SK-N-SH (cell line): ENCODE results near the gene SLC41A2. TPM values are rescaled to one million over a fixed set of nuclear protein-coding genes. Genes with fewer than 3 reads are reported as not detected.
"Not testable (repeated sequence)": the region's sequence is repeated elsewhere in the genome, so short reads cannot be mapped to it uniquely, and the experiment has no call there.

Experiments
- CTCF ChIA-PET: fragments of 300-600, 350-600 bp; formaldehyde crosslinking; extraction: SDS; loops from one replicate; lab custom pipeline; 2021; lab: Yijun Ruan, JAX
- POLR2A ChIA-PET: fragments of 350-600 bp; sonication (Branson Sonifier 250); formaldehyde crosslinking; extraction: SDS; loops from one replicate; lab custom pipeline; 2020; ENCODE audit warnings: antibody characterized with exemption, inconsistent platforms; lab: Yijun Ruan, JAX
- DNase-seq: peaks from one replicate; pipeline ENCODE4 v3.0.0; 2012
- H2AFZ ChIP-seq: fragments of 200-600 bp; sonication (generic); 2 replicates; pipeline ENCODE4 v1.8.1; 2016; ENCODE audit warnings: antibody characterized with exemption, mild to moderate bottlenecking, low read depth
- H3F3A ChIP-seq: fragments of 200-600 bp; sonication (generic); replicated peaks from 2 replicates; pipeline ENCODE3; 2016; ENCODE audit warnings: antibody characterized with exemption, mild to moderate bottlenecking; ENCODE audit not compliant: insufficient read depth
- H3K27ac ChIP-seq, 2 experiments: fragments of 200-500 bp in 1 of 2; fragments of 200-600 bp in 1 of 2; sonication (Bioruptor generic) in 1 of 2; sonication (generic), shearing (Covaris generic) in 1 of 2; 2 replicates each; pipeline versions ENCODE4 v1.5.1 to v1.6.1; 2014 to 2016; ENCODE audit warnings: low read depth in 2 of 2, inconsistent platforms in 1 of 2, low read length in 1 of 2, mild to moderate bottlenecking in 1 of 2, mixed read lengths in 1 of 2
- H3K27me3 ChIP-seq: fragments of 200-600 bp; sonication (generic), shearing (Covaris generic); 2 replicates; pipeline ENCODE4 v1.6.1; 2016; ENCODE audit warnings: mixed run types; ENCODE audit not compliant: insufficient read depth
- H3K36me3 ChIP-seq, 2 experiments: fragments of 200-500 bp in 1 of 2; fragments of 200-600 bp in 1 of 2; sonication (Bioruptor generic) in 1 of 2; sonication (generic) in 1 of 2; replicated peaks in 1 of 2; 2 replicates each; pipeline versions ENCODE3 to v1.5.1; 2014 to 2016; ENCODE audit warnings: low read length in 1 of 2, mild to moderate bottlenecking in 1 of 2; ENCODE audit not compliant: insufficient read depth in 2 of 2, control insufficient read depth in 1 of 2
- H3K4me1 ChIP-seq, 2 experiments: fragments of 200-500 bp in 1 of 2; fragments of 200-600 bp in 1 of 2; sonication (Bioruptor generic) in 1 of 2; sonication (generic), shearing (Covaris generic) in 1 of 2; 2 replicates each; pipeline versions ENCODE4 v1.5.1 to v1.6.1; 2014 to 2016; ENCODE audit warnings: low read depth in 1 of 2, low read length in 1 of 2, mixed run types in 1 of 2; ENCODE audit not compliant: insufficient read depth in 2 of 2, control insufficient read depth in 1 of 2
- H3K4me2 ChIP-seq: fragments of 200-600 bp; sonication (generic), shearing (Covaris generic); 2 replicates; pipeline ENCODE4 v1.6.1; 2017; ENCODE audit warnings: mixed run types
- H3K4me3 ChIP-seq, 2 experiments: fragments of 200-500 bp in 1 of 2; fragments of 200-600 bp in 1 of 2; sonication (Bioruptor generic) in 1 of 2; sonication (generic), shearing (Covaris generic) in 1 of 2; 2 replicates each; pipeline versions ENCODE4 v1.5.1 to v1.8.1; 2014 to 2016; ENCODE audit warnings: low read depth in 2 of 2, inconsistent platforms in 1 of 2, low read length in 1 of 2, mild to moderate bottlenecking in 1 of 2, mixed read lengths in 1 of 2, moderate library complexity in 1 of 2
- H3K79me2 ChIP-seq: fragments of 200-600 bp; sonication (generic); 2 replicates; pipeline ENCODE4 v1.8.1; 2017; ENCODE audit warnings: mild to moderate bottlenecking; ENCODE audit not compliant: insufficient read depth
- H3K9ac ChIP-seq: fragments of 200-600 bp; sonication (generic); 2 replicates; pipeline ENCODE4 v1.6.1; 2017; ENCODE audit warnings: mixed run types
- H3K9me2 ChIP-seq: fragments of 200-600 bp; sonication (generic); 2 replicates; pipeline ENCODE4 v1.6.1; 2017; ENCODE audit warnings: mixed run types
- H3K9me3 ChIP-seq: fragments of 200-600 bp; sonication (generic); 2 replicates; pipeline ENCODE4 v1.6.1; 2017; ENCODE audit warnings: mixed run types, mild to moderate bottlenecking, moderate library complexity
- H4K20me1 ChIP-seq: fragments of 200-600 bp; sonication (generic); 2 replicates; pipeline ENCODE4 v1.6.1; 2017; ENCODE audit warnings: mild to moderate bottlenecking, mixed run types; ENCODE audit not compliant: insufficient read depth
- CHD2 ChIP-seq: fragments of 150-350 bp; IDR thresholded peaks from 2 replicates; pipeline ENCODE4 v1.6.1; 2018; ENCODE audit warnings: low read length; ENCODE audit not compliant: partially characterized antibody
- EZH2phosphoT487 ChIP-seq: fragments of 200-600 bp; sonication (generic); IDR thresholded peaks from 2 replicates; pipeline ENCODE4 v1.6.1; 2017; ENCODE audit warnings: low read depth, mixed run types, mild to moderate bottlenecking, antibody characterized with exemption, moderate library complexity, borderline replicate concordance
- GATA2 ChIP-seq: sonication (generic); formaldehyde crosslinking; IDR thresholded peaks from 2 replicates; pipeline ENCODE4 v1.5.0; 2020; ENCODE audit warnings: mild to moderate bottlenecking, missing genetic modification reagents
- IRF3 ChIP-seq: fragments of 150-350 bp; IDR thresholded peaks from 2 replicates; pipeline ENCODE4 v1.6.1; 2016; ENCODE audit warnings: mild to moderate bottlenecking, low read depth, low read length
- NFIC ChIP-seq: IDR thresholded peaks from 2 replicates; pipeline ENCODE4 v1.4.0; 2012; ENCODE audit warnings: borderline replicate concordance
- PBX3 ChIP-seq: IDR thresholded peaks from 2 replicates; pipeline ENCODE4; 2012
- RCOR1 ChIP-seq: fragments of 150-350 bp; IDR thresholded peaks from 2 replicates; pipeline ENCODE4 v1.6.1; 2017; ENCODE audit warnings: antibody characterized with exemption, low read length
- RFX5 ChIP-seq: IDR thresholded peaks from 2 replicates; pipeline ENCODE4 v1.6.1; 2012; ENCODE audit warnings: mild to moderate bottlenecking, improper control_type of control experiment, low read length
- RXRA ChIP-seq: IDR thresholded peaks from 2 replicates; pipeline ENCODE4 v1.4.0; 2012; ENCODE audit warnings: low read depth, mild to moderate bottlenecking, borderline replicate concordance
- SIN3A ChIP-seq: IDR thresholded peaks from 2 replicates; pipeline ENCODE4 v1.6.1; 2012; ENCODE audit warnings: low read depth, mild to moderate bottlenecking, low read length, moderate library complexity, borderline replicate concordance
- TAF1 ChIP-seq: IDR thresholded peaks from 2 replicates; pipeline ENCODE4 v1.6.1; 2012; ENCODE audit warnings: low read depth, mild to moderate bottlenecking, low read length, moderate library complexity, borderline replicate concordance
- USF1 ChIP-seq: IDR thresholded peaks from 2 replicates; pipeline ENCODE4 v1.4.0; 2012; ENCODE audit warnings: low read depth, borderline replicate concordance
- YY1 ChIP-seq: IDR thresholded peaks from 2 replicates; pipeline ENCODE4 v1.4.0; 2012; ENCODE audit warnings: low read depth, mild to moderate bottlenecking
- WGBS: methylation state at CpG from one replicate; pipeline ENCODE4 v1.1.6; 2017; ENCODE audit warnings: low lambda C conversion rate; 5-methylcytosine and 5-hydroxymethylcytosine counted together
- polyA plus RNA-seq, 3 experiments: library from polyadenylated mRNA; depleted of rRNA; stranded (reverse); fragments of >200 nt; gene quantifications; 2 replicates each; pipeline ENCODE4 v1.2.3, GENCODE V29; 2012
- TF ChIP-seq, protein P1 (sequence below): IDR thresholded peaks from 2 replicates; pipeline ENCODE4 v1.4.0; 2012; ENCODE audit warnings: low read depth, borderline replicate concordance

Gene SLC41A2
- polyA plus RNA-seq, 1 of the 3 experiments (the other 2 are of a cell fraction): 1.7 TPM

- H3K9ac ChIP-seq: no peak overlapping the region
- no peaks in the 10 kb centered on the region for H3K36me3 ChIP-seq
- WGBS: 96% methylated on average over 3 of the region's 3 CpGs
- POLR2A ChIA-PET: no interaction called here
- H3K4me2 ChIP-seq: no peak overlapping the region
- no peaks in the 10 kb centered on the region for H3F3A ChIP-seq
- DNase-seq: no peak
- H3K27ac ChIP-seq: no peak overlapping the region
- no peak for TF ChIP-seq GATA2
- CTCF ChIA-PET: no interaction called here
- no peak overlapping the region for H2AFZ ChIP-seq
- no peaks in the 10 kb centered on the region for H3K27me3 ChIP-seq
- no peaks in the 10 kb centered on the region for H3K9me2 ChIP-seq
- H3K4me1 ChIP-seq: no peaks in the 10 kb centered on the region
- no peaks in the 10 kb centered on the region; the same call in 1 of the 2 replicates for H3K9me3 ChIP-seq
- peaks cover 9% of the 10 kb centered on the region for H3K79me2 ChIP-seq
- no peaks in the 10 kb centered on the region for H4K20me1 ChIP-seq
- H3K4me3 ChIP-seq: no peak overlapping the region
These were observed 13.8 kb downstream of the SLC41A2 start for GRCh38 chr12:104944252-104944651.

DNA sequence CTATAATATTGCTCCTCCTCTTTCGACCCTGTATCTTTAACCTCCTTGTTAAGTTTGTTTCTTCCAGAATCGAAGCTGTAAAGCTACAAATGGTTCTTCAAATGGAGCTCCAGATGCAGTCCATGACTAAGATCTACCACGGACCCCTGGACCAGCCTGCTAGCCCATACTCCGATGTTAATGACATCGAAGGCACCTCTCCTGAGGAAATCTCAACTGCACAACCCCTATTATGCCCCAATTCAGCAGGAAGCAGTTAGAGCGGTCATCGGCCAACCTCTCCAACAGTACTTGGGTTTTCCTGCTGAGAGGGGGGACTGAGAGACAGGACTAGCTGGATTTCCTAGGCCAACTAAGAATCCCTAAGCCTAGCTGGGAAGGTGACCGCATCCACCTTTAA, 14.7 kb downstream of the SLC41A2 start:
- H3K27ac ChIP-seq, H3F3A ChIP-seq, H3K79me2 ChIP-seq, H3K4me2 ChIP-seq, POLR2A ChIA-PET, H3K4me1 ChIP-seq, H3K4me3 ChIP-seq, H2AFZ ChIP-seq, DNase-seq, H3K36me3 ChIP-seq, H3K9me2 ChIP-seq, H3K27me3 ChIP-seq, H4K20me1 ChIP-seq, H3K9me3 ChIP-seq, H3K9ac ChIP-seq: not testable (repeated sequence)
- CTCF ChIA-PET: interaction anchor here (1.1 kb wide), 1 partner anchor 14 kb away, joined by 4 read pairs; the partner anchor contains the start of gene SLC41A2
- 89% methylated on average over 8 of the region's 8 CpGs for WGBS

DNA sequence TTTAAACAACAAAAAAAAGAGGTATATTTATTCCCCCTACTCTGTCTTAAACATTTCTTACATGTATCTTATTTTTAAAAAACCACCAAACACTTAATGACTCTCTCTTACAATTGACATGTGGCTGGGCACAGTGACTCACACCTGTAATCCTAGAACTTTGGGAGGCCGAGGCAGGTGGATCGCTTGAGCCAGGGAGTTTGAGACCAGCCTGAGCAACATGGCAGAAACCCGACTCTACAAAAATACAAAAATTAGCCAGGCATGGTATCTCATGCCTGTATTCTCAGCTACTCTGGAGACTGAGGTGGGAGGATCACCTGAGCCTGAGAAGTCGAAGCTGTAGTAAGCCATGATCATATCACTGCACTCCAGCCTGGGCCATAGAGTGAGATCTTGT, 16.0 kb downstream of the SLC41A2 start:
- DNase-seq: no peak
- no peaks in the 10 kb centered on the region for H4K20me1 ChIP-seq
- 94% methylated on average over 4 of the region's 4 CpGs for WGBS
- H3K27ac ChIP-seq: no peak overlapping the region
- H3K4me2 ChIP-seq: no peak overlapping the region
- H3K36me3 ChIP-seq: no peaks in the 10 kb centered on the region
- TF ChIP-seq PBX3 (no peak), YY1 (no peak), IRF3 (no peak), RXRA (no peak), NFIC (no peak), CHD2 (no peak), RCOR1 (no peak), TAF1 (no peak), RFX5 (no peak), SIN3A (no peak), USF1 (no peak), EZH2phosphoT487 (no peak)
- TF ChIP-seq, protein P1, sequence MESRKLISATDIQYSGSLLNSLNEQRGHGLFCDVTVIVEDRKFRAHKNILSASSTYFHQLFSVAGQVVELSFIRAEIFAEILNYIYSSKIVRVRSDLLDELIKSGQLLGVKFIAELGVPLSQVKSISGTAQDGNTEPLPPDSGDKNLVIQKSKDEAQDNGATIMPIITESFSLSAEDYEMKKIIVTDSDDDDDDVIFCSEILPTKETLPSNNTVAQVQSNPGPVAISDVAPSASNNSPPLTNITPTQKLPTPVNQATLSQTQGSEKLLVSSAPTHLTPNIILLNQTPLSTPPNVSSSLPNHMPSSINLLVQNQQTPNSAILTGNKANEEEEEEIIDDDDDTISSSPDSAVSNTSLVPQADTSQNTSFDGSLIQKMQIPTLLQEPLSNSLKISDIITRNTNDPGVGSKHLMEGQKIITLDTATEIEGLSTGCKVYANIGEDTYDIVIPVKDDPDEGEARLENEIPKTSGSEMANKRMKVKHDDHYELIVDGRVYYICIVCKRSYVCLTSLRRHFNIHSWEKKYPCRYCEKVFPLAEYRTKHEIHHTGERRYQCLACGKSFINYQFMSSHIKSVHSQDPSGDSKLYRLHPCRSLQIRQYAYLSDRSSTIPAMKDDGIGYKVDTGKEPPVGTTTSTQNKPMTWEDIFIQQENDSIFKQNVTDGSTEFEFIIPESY: no peak
- no peaks in the 10 kb centered on the region; a peak in 1 of 4 replicates for H3K4me1 ChIP-seq
- peaks cover 3% of the 10 kb centered on the region for H3F3A ChIP-seq
- H3K4me3 ChIP-seq: no peak overlapping the region
- H3K9me3 ChIP-seq: no peaks in the 10 kb centered on the region; the same call in 1 of the 2 replicates
- H3K79me2 ChIP-seq: peaks cover 9% of the 10 kb centered on the region
- H3K9me2 ChIP-seq: no peaks in the 10 kb centered on the region
- CTCF ChIA-PET: interaction anchor here (1.2 kb wide), 1 partner anchor 14 kb away, joined by 3 read pairs; no protein-coding TSS in a partner anchor
- no peak overlapping the region for H3K9ac ChIP-seq
- H3K27me3 ChIP-seq: no peaks in the 10 kb centered on the region
- H2AFZ ChIP-seq: no peak overlapping the region
- POLR2A ChIA-PET: no interaction called here
